A673 (cell line): ENCODE results near the gene PRKCH. TPM values are rescaled to one million over a fixed set of nuclear protein-coding genes. Genes with fewer than 3 reads are reported as not detected.

Experiments used
- BruUV-seq: library from RNA; stranded (reverse); fragments of 400-500 nt; replicated peaks from 2 replicates; lab custom pipeline; 2021; lab: Mats Ljungman, UMichigan
- CTCF ChIA-PET: fragments of 300-600 bp; sonication (Branson Sonifier 250); formaldehyde crosslinking; loops from one replicate; lab custom pipeline; 2022; ENCODE audit warnings: antibody characterized with exemption; lab: Charles Lee
- POLR2A ChIA-PET: fragments of 300-600 bp; sonication (Branson Sonifier 250); formaldehyde crosslinking; loops from one replicate; lab custom pipeline; 2022; ENCODE audit warnings: antibody characterized with exemption; ENCODE audit not compliant: low non-redundant PET; lab: Charles Lee
- DNase-seq: peaks from one replicate; pipeline ENCODE4 v3.0.0-alpha.2; 2015; ENCODE audit warnings: low spot score
- H3K27ac ChIP-seq: fragments of 200-600 bp; sonication (generic); 2 replicates; pipeline ENCODE4 v1.5.1; 2016; ENCODE audit warnings: mixed run types, low read depth, mild to moderate bottlenecking, mixed read lengths, antibody characterized with exemption, low read length; ENCODE audit not compliant: poor library complexity, severe bottlenecking
- H3K27me3 ChIP-seq: fragments of 200-600 bp; sonication (generic); replicated peaks from 2 replicates; pipeline ENCODE4 v1.6.1; 2017; ENCODE audit warnings: mixed run types, low read depth, mild to moderate bottlenecking, mixed read lengths, antibody characterized with exemption, low read length; ENCODE audit not compliant: insufficient read depth, poor library complexity
- H3K36me3 ChIP-seq: fragments of 200-600 bp; sonication (generic); 2 replicates; pipeline ENCODE4 v1.6.1; 2016; ENCODE audit warnings: mixed run types, mild to moderate bottlenecking, mixed read lengths, antibody characterized with exemption, low read length; ENCODE audit not compliant: insufficient read depth, poor library complexity, severe bottlenecking
- H3K4me1 ChIP-seq: fragments of 200-600 bp; sonication (generic); 2 replicates; pipeline ENCODE4 v1.6.1; 2017; ENCODE audit warnings: mixed run types, mild to moderate bottlenecking, mixed read lengths, antibody characterized with exemption, low read length; ENCODE audit not compliant: insufficient read depth, poor library complexity, severe bottlenecking
- H3K4me3 ChIP-seq: fragments of 200-600 bp; sonication (generic); 2 replicates; pipeline ENCODE4 v1.5.1; 2016; ENCODE audit warnings: low read depth, mixed run types, mild to moderate bottlenecking, mixed read lengths, low read length; ENCODE audit not compliant: poor library complexity, severe bottlenecking
- H3K9me3 ChIP-seq: fragments of 200-600 bp; sonication (generic); 2 replicates; pipeline ENCODE4 v1.6.1; 2016; ENCODE audit warnings: mixed run types, low read depth, mild to moderate bottlenecking, mixed read lengths, antibody characterized with exemption, low read length; ENCODE audit not compliant: poor library complexity, severe bottlenecking
- EZH2 ChIP-seq: fragments of 200-600 bp; sonication (generic); IDR thresholded peaks from 2 replicates; pipeline ENCODE4 v1.6.1; 2017; ENCODE audit warnings: borderline replicate concordance, low read depth, mild to moderate bottlenecking, mixed read lengths, antibody characterized with exemption, low read length; ENCODE audit not compliant: poor library complexity, severe bottlenecking
- intact Hi-C: fragments of 100-400 bp; cut with micrococcal nuclease; formaldehyde crosslinking; loops from one replicate; pipeline ENCODE4 v1.10.0; 2022; ENCODE audit not compliant: unreplicated experiment
- total RNA-seq: library from RNA; stranded (reverse); gene quantifications from 2 replicates; pipeline ENCODE4 v1.2.3, GENCODE V29; 2021
- TF ChIP-seq, protein P1 (sequence below): fragments of 300-800, 200-600 bp; sonication (generic); conservative IDR thresholded peaks from 2 replicates; pipeline ENCODE4 v1.5.1; 2017; ENCODE audit warnings: low read depth, mild to moderate bottlenecking, antibody characterized with exemption, low read length, moderate library complexity, mixed read lengths

The PRKCH gene
- total RNA-seq, 1 experiment from 2014 or later = 1.8 TPM

DNA sequence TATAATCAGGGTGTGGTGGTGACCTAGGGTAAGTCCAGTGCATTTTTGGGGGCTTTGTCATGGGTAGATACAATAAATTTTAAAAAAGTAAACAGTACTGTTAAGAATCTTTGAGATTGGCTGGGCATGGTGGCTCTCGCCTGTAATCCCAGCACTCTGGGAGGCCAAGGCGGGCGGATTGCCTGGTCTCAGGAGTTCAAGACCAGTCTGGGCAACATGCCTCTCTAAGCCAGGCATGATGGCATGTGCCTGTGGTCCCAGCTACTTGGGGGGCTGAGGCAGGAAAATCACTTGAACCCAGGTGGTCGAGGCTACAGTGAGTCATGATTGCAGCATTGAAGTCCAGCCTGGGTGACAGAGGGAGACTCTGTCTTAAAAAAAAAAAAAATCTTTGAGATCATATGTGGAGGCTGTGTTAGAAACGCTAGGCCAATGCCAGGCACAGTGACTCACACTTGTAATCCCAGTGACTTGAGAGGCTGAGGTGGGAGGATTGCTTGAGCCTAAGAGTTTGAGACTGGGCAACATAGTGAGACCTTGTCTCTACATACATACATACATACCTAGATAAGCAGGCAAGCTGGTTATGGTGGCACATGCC is 67.7 kb downstream of the PRKCH start:
- ChIA-PET POLR2A (no interaction called here), CTCF (no interaction called here)
- TF ChIP-seq, protein P1, sequence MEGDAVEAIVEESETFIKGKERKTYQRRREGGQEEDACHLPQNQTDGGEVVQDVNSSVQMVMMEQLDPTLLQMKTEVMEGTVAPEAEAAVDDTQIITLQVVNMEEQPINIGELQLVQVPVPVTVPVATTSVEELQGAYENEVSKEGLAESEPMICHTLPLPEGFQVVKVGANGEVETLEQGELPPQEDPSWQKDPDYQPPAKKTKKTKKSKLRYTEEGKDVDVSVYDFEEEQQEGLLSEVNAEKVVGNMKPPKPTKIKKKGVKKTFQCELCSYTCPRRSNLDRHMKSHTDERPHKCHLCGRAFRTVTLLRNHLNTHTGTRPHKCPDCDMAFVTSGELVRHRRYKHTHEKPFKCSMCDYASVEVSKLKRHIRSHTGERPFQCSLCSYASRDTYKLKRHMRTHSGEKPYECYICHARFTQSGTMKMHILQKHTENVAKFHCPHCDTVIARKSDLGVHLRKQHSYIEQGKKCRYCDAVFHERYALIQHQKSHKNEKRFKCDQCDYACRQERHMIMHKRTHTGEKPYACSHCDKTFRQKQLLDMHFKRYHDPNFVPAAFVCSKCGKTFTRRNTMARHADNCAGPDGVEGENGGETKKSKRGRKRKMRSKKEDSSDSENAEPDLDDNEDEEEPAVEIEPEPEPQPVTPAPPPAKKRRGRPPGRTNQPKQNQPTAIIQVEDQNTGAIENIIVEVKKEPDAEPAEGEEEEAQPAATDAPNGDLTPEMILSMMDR = no peak
- no peak for TF ChIP-seq EZH2
- intact Hi-C loops = no loop called here
- no TSS peak for BruUV-seq
- Histone ChIP-seq H3K27ac (no peak overlapping the region), H3K36me3 (no peaks in the 10 kb centered on the region), H3K9me3 (no peaks in the 10 kb centered on the region), H3K4me3 (no peak overlapping the region), H3K4me1 (peaks cover 11% of the 10 kb centered on the region), H3K27me3 (no peaks in the 10 kb centered on the region)
- peak; percentile 24 for DNase-seq

DNA sequence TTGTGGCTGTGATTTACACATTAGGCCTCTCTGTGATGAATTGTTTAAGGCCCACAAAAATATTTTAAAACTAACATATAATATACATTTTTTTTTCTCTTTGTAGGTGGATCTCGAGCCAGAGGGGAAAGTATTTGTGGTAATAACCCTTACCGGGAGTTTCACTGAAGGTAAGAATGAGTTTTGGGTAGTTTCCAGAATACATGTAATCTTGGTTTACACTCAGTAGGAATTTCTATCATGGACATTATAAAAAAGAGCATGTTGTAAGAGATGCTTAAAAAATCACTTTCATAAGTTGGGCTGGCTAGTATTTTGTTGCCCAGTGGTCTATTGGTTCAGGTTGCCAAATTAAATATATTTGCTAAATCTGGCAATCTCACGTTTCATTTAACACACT is 69.7 kb downstream of the PRKCH start:
- TF ChIP-seq, protein P1 = no peak
- TF ChIP-seq EZH2 = no peak
- no peak for DNase-seq
- H3K36me3 ChIP-seq = no peaks in the 10 kb centered on the region
- no peak overlapping the region for H3K4me3 ChIP-seq
- peaks cover 11% of the 10 kb centered on the region for H3K4me1 ChIP-seq
- no peaks in the 10 kb centered on the region for H3K9me3 ChIP-seq
- H3K27me3 ChIP-seq = no peaks in the 10 kb centered on the region
- no peak overlapping the region for H3K27ac ChIP-seq
- POLR2A ChIA-PET = no interaction called here
- CTCF ChIA-PET = no interaction called here
- BruUV-seq = no TSS peak
- intact Hi-C loops = no loop called here

DNA sequence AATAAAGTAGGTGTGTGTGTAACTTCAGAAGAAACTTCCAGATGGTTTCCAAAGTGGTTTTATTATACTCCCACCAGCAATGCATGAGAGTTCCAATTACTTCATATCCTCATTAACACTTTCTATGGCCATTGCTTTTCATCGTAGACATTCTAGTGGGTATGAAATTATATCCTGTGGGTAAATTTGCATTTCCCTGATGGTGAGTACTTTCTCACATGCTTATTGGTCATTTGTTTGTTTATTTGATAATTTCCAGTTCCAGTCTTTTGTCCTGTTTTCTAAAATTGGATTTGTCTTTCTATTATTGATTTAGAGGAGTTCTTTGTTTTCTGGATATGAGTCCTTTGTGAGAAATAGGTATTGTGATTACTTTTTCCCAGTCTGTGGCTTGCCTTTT is 70.9 kb downstream of the PRKCH start:
- no TSS peak for BruUV-seq
- H3K4me3 ChIP-seq = no peak overlapping the region
- H3K9me3 ChIP-seq = no peaks in the 10 kb centered on the region
- TF ChIP-seq, protein P1 = no peak
- TF ChIP-seq EZH2 = no peak
- no peak overlapping the region for H3K27ac ChIP-seq
- peaks cover 11% of the 10 kb centered on the region for H3K4me1 ChIP-seq
- ChIA-PET CTCF (no interaction called here), POLR2A (no interaction called here)
- intact Hi-C loops = no loop called here
- H3K27me3 ChIP-seq = no peaks in the 10 kb centered on the region
- no peaks in the 10 kb centered on the region for H3K36me3 ChIP-seq
- no peak for DNase-seq
